Endodermal cell (in vitro differentiated cells): ENCODE measurements around the gene OXSM. TPM values are rescaled to one million over a fixed set of nuclear protein-coding genes. Genes with fewer than 3 reads are reported as not detected.

Source experiments
- DNase-seq: peaks from one replicate; pipeline ENCODE4 v3.0.0-alpha.2; 2017
- H3K27ac ChIP-seq: 2 replicates; pipeline ENCODE4 v1.5.1; 2013; ENCODE audit warnings: mild to moderate bottlenecking, low read depth, low read length, moderate library complexity
- H3K27me3 ChIP-seq: 2 replicates; pipeline ENCODE4 v1.6.1; 2013; ENCODE audit warnings: mild to moderate bottlenecking, low read length, moderate library complexity; ENCODE audit not compliant: insufficient read depth, control insufficient read depth, poor library complexity, severe bottlenecking
- H3K36me3 ChIP-seq: 2 replicates; pipeline ENCODE4 v1.7.0; 2013; ENCODE audit warnings: mild to moderate bottlenecking, low read length, moderate library complexity; ENCODE audit not compliant: control insufficient read depth, insufficient read depth
- H3K4me1 ChIP-seq: one replicate; pipeline ENCODE4 v1.7.0; 2013; ENCODE audit warnings: low read length; ENCODE audit not compliant: control insufficient read depth, insufficient read depth
- H3K4me3 ChIP-seq: 2 replicates; pipeline ENCODE4 v1.5.1; 2013; ENCODE audit warnings: mild to moderate bottlenecking, low read length, moderate library complexity
- H3K9ac ChIP-seq: 2 replicates; pipeline ENCODE4 v1.6.1; 2013; ENCODE audit warnings: mild to moderate bottlenecking, low read length, moderate library complexity; ENCODE audit not compliant: poor library complexity, severe bottlenecking; ENCODE audit errors: extremely low read depth
- H3K9me3 ChIP-seq: 2 replicates; pipeline ENCODE4 v1.6.1; 2013; ENCODE audit warnings: mild to moderate bottlenecking, low read length, moderate library complexity; ENCODE audit not compliant: control insufficient read depth
- H3K27ac Mint-ChIP-seq: 2 replicates; pipeline ENCODE4 v1.8.0; 2020; ENCODE audit warnings: mixed read lengths
- H3K27me3 Mint-ChIP-seq: 2 replicates; pipeline ENCODE4 v1.8.0; 2021; ENCODE audit warnings: mild to moderate bottlenecking, mixed read lengths; ENCODE audit not compliant: insufficient read depth
- H3K36me3 Mint-ChIP-seq: 2 replicates; pipeline ENCODE4 v1.8.0; 2020; ENCODE audit warnings: low read depth, mixed read lengths
- H3K4me1 Mint-ChIP-seq: 2 replicates; pipeline ENCODE4 v1.8.0; 2020; ENCODE audit warnings: mixed read lengths
- H3K4me3 Mint-ChIP-seq: 2 replicates; pipeline ENCODE4 v1.8.0; 2020; ENCODE audit warnings: mild to moderate bottlenecking, moderate library complexity, mixed read lengths
- H3K9me3 Mint-ChIP-seq: 2 replicates; pipeline ENCODE4 v1.8.0; 2020; ENCODE audit warnings: mild to moderate bottlenecking, mixed read lengths
- WGBS, 2 experiments: methylation state at CpG; one replicate each; pipeline versions ENCODE4 v1.1.5 to v1.1.7; 2013; ENCODE audit warnings: missing lambda C conversion rate in 2 of 2, mixed read lengths in 1 of 2; ENCODE audit not compliant: insufficient coverage in 1 of 2, insufficient read length in 1 of 2; 5-methylcytosine and 5-hydroxymethylcytosine counted together
- total RNA-seq, 2 donors: library from RNA; stranded (reverse); fragmentation: NEBNext Ultra II Directional in 1 of 2; extraction: Animal tissue kit (Norgen Biotek cat#: 25700) in 1 of 2; gene quantifications; 2 replicates in 1 of 2; 3 replicates in 1 of 2; pipeline ENCODE4 v1.2.1, GENCODE V29; 2021
- TF ChIP-seq, protein P1 (sequence below): fragments of 200-600 bp; sonication (generic); conservative IDR thresholded peaks from 2 replicates; pipeline ENCODE4 v1.5.0; 2021; ENCODE audit warnings: antibody characterized with exemption, mild to moderate bottlenecking

Gene OXSM
- total RNA-seq, 2 donors from 2014 or later = 7.8 to 10.5 TPM

DNA sequence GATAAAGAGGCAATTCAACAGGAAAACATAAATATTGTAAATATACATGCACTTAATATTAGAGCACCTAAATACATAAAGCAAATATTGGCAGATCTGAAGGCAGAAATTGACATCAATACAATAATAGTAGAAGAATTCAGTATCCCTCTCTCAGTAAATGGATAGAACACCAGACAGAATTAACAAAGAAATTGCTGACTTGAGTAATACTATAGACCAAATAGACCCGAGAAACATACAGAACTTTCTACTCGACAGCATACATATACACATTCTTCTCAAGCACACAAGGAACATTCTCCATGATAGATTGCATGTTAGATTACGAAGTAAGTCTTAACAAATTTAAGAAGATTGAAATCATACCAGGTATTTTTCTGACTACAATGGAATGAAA lies 50.2 kb downstream of the OXSM start:
- H3K4me1 Mint-ChIP-seq = no peaks in the 10 kb centered on the region
- peaks cover 7% of the 10 kb centered on the region for H3K9me3 Mint-ChIP-seq
- no peak overlapping the region for H3K27ac ChIP-seq
- H3K36me3 Mint-ChIP-seq = no peaks in the 10 kb centered on the region
- H3K4me3 Mint-ChIP-seq = no peak overlapping the region
- H3K4me3 ChIP-seq = no peak overlapping the region
- no peaks in the 10 kb centered on the region for H3K27me3 ChIP-seq
- 96% methylated on average over 3 of the region's 3 CpGs; no CpG with 5 or more reads in 1 of the 2 experiments for WGBS, 2 experiments
- no peak for DNase-seq
- no peaks in the 10 kb centered on the region for H3K9me3 ChIP-seq
- TF ChIP-seq, protein P1, sequence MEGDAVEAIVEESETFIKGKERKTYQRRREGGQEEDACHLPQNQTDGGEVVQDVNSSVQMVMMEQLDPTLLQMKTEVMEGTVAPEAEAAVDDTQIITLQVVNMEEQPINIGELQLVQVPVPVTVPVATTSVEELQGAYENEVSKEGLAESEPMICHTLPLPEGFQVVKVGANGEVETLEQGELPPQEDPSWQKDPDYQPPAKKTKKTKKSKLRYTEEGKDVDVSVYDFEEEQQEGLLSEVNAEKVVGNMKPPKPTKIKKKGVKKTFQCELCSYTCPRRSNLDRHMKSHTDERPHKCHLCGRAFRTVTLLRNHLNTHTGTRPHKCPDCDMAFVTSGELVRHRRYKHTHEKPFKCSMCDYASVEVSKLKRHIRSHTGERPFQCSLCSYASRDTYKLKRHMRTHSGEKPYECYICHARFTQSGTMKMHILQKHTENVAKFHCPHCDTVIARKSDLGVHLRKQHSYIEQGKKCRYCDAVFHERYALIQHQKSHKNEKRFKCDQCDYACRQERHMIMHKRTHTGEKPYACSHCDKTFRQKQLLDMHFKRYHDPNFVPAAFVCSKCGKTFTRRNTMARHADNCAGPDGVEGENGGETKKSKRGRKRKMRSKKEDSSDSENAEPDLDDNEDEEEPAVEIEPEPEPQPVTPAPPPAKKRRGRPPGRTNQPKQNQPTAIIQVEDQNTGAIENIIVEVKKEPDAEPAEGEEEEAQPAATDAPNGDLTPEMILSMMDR = no peak
- no peaks in the 10 kb centered on the region for H3K36me3 ChIP-seq
- no peak overlapping the region for H3K9ac ChIP-seq
- H3K27ac Mint-ChIP-seq = no peak overlapping the region
- no peaks in the 10 kb centered on the region for H3K4me1 ChIP-seq
- H3K27me3 Mint-ChIP-seq = no peaks in the 10 kb centered on the region

DNA sequence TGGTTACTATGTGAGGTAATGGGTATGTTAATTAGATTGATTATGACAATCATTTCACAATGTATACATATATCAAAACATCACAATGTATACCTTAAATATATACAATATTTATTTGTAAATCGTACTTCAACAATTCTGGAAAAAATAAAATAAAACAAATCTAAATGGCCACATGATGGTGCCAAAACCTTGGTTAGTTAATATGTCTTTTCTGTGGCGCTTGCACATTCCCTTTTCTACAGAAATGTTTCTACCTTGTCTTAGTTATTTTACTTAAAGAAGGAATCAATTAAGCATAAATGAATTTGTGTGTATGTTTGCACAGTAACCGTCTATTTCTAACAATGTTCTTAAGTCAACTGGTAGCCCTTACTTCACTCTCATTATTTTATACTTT lies 53.4 kb downstream of the OXSM start:
- TF ChIP-seq, protein P1 = peak; percentile 49
- Mint-ChIP-seq H3K4me1 (no peaks in the 10 kb centered on the region), H3K27me3 (no peaks in the 10 kb centered on the region), H3K36me3 (no peaks in the 10 kb centered on the region), H3K4me3 (no peak overlapping the region), H3K27ac (no peak overlapping the region), H3K9me3 (peaks cover 4% of the 10 kb centered on the region)
- Histone ChIP-seq H3K36me3 (no peaks in the 10 kb centered on the region), H3K27ac (no peak overlapping the region), H3K4me1 (no peaks in the 10 kb centered on the region), H3K27me3 (no peaks in the 10 kb centered on the region), H3K9me3 (no peaks in the 10 kb centered on the region), H3K9ac (no peak overlapping the region), H3K4me3 (no peak overlapping the region)
- no peak for DNase-seq
- WGBS, 2 experiments = 66% methylated on average over 3 of the region's 3 CpGs; no CpG with 5 or more reads in 1 of the 2 experiments

Other genes starting within 250 kb of the OXSM start
- gene TOP2B, start 125.2 kb upstream of the OXSM start, total RNA-seq = 100 to 1,000 TPM; 182 to 209 TPM
- 10 to 100 TPM; 39.5 to 40.4 TPM for gene NGLY1, start 6.6 kb upstream of the OXSM start, total RNA-seq